SJCRH30 (cell line): ENCODE measurements around the gene ADARB2. TPM values are rescaled to one million over a fixed set of nuclear protein-coding genes. Genes with fewer than 3 reads are reported as not detected.

Source experiments
- DNase-seq, 2 experiments: peaks; one replicate each; pipeline ENCODE4 v3.0.0-alpha.2; 2015 to 2020
- H3K27ac ChIP-seq: fragments of 250-450 bp; sonication (Bioruptor Pico); 2 replicates; pipeline ENCODE4 v1.5.1; 2020; ENCODE audit warnings: mild to moderate bottlenecking, moderate library complexity
- H3K27me3 ChIP-seq: fragments of 250-450 bp; sonication (Bioruptor Pico); 2 replicates; pipeline ENCODE4 v1.5.1; 2020; ENCODE audit warnings: mild to moderate bottlenecking, moderate library complexity
- H3K36me3 ChIP-seq: fragments of 250-450 bp; sonication (Bioruptor Pico); 2 replicates; pipeline ENCODE4 v1.5.1; 2020; ENCODE audit warnings: mild to moderate bottlenecking, moderate library complexity
- H3K4me1 ChIP-seq: fragments of 250-450 bp; sonication (Bioruptor Pico); 2 replicates; pipeline ENCODE4 v1.5.1; 2020; ENCODE audit warnings: mild to moderate bottlenecking, moderate library complexity
- H3K4me3 ChIP-seq: fragments of 250-450 bp; sonication (Bioruptor Pico); 2 replicates; pipeline ENCODE4 v1.5.1; 2020; ENCODE audit warnings: mild to moderate bottlenecking, moderate library complexity
- H3K9me3 ChIP-seq: fragments of 250-450 bp; sonication (Bioruptor Pico); replicated peaks from 2 replicates; pipeline ENCODE4 v1.5.1; 2020; ENCODE audit warnings: mild to moderate bottlenecking, moderate library complexity
- total RNA-seq: library from RNA; depleted of rRNA; stranded (reverse); fragments of >200 nt; shearing (Covaris generic); gene quantifications from 2 replicates; pipeline ENCODE4 v1.2.3, GENCODE V29; 2014

ADARB2 gene
- total RNA-seq, 1 experiment from 2014 or later, result not detected

GRCh38 chr10:1395025-1395480, 342.3 kb downstream of the ADARB2 start:
- H3K27me3 ChIP-seq, result no peaks in the 10 kb centered on the region
- H3K27ac ChIP-seq, result no peak overlapping the region
- no peaks in the 10 kb centered on the region for H3K36me3 ChIP-seq
- no peaks in the 10 kb centered on the region for H3K9me3 ChIP-seq
- no peak overlapping the region for H3K4me3 ChIP-seq
- H3K4me1 ChIP-seq, result no peaks in the 10 kb centered on the region
- DNase-seq, result no peak

- Histone ChIP-seq H3K4me3 (no peak overlapping the region), H3K36me3 (no peaks in the 10 kb centered on the region), H3K4me1 (no peaks in the 10 kb centered on the region), H3K27ac (no peak overlapping the region), H3K9me3 (no peaks in the 10 kb centered on the region), H3K27me3 (no peaks in the 10 kb centered on the region)
- DNase-seq, result no peak
Observed at GRCh38 chr10:1394155-1394912, 343.0 kb downstream of the ADARB2 start.

- no peak for DNase-seq
- Histone ChIP-seq H3K27ac (no peak overlapping the region), H3K36me3 (no peaks in the 10 kb centered on the region), H3K4me1 (no peaks in the 10 kb centered on the region), H3K27me3 (no peaks in the 10 kb centered on the region), H3K9me3 (no peaks in the 10 kb centered on the region), H3K4me3 (no peak overlapping the region)
Observed at GRCh38 chr10:1393481-1393880, 343.8 kb downstream of the ADARB2 start.

GRCh38 chr10:1392127-1392526, 345.2 kb downstream of the ADARB2 start:
- H3K27me3 ChIP-seq, result no peaks in the 10 kb centered on the region
- no peak for DNase-seq
- H3K4me3 ChIP-seq, result no peak overlapping the region

GRCh38 chr10:1390200-1390599, 347.1 kb downstream of the ADARB2 start:
- H3K4me3 ChIP-seq, result no peak overlapping the region
- no peak overlapping the region for H3K27ac ChIP-seq
- DNase-seq, result no peak
- no peaks in the 10 kb centered on the region for H3K9me3 ChIP-seq
- no peaks in the 10 kb centered on the region for H3K4me1 ChIP-seq
- no peaks in the 10 kb centered on the region for H3K36me3 ChIP-seq
- H3K27me3 ChIP-seq, result no peaks in the 10 kb centered on the region

More at GRCh38 chr10:1392127-1392526, 345.2 kb downstream of the ADARB2 start:
- Histone ChIP-seq H3K9me3 (no peaks in the 10 kb centered on the region), H3K27ac (no peak overlapping the region), H3K36me3 (no peaks in the 10 kb centered on the region), H3K4me1 (no peaks in the 10 kb centered on the region)

GRCh38 chr10:1384026-1384425, 353.3 kb downstream of the ADARB2 start:
- no peak overlapping the region for H3K4me3 ChIP-seq
- no peak for DNase-seq
- H3K9me3 ChIP-seq, result no peaks in the 10 kb centered on the region
- no peaks in the 10 kb centered on the region for H3K36me3 ChIP-seq
- H3K4me1 ChIP-seq, result no peaks in the 10 kb centered on the region
- no peaks in the 10 kb centered on the region; the same call in 1 of the 2 replicates for H3K27me3 ChIP-seq
- H3K27ac ChIP-seq, result no peak overlapping the region

GRCh38 chr10:1382711-1383110, 354.6 kb downstream of the ADARB2 start:
- Histone ChIP-seq H3K9me3 (no peaks in the 10 kb centered on the region), H3K27me3 (no peaks in the 10 kb centered on the region; the same call in 1 of the 2 replicates)

GRCh38 chr10:1381339-1381738, 356.0 kb downstream of the ADARB2 start:
- no peak for DNase-seq
- Histone ChIP-seq H3K27ac (no peak overlapping the region), H3K4me1 (no peaks in the 10 kb centered on the region), H3K4me3 (no peak overlapping the region), H3K9me3 (no peaks in the 10 kb centered on the region), H3K27me3 (no peaks in the 10 kb centered on the region; the same call in 1 of the 2 replicates), H3K36me3 (no peaks in the 10 kb centered on the region)

More at GRCh38 chr10:1382711-1383110, 354.6 kb downstream of the ADARB2 start:
- H3K36me3 ChIP-seq, result no peaks in the 10 kb centered on the region
- H3K4me1 ChIP-seq, result no peaks in the 10 kb centered on the region
- no peak overlapping the region for H3K27ac ChIP-seq
- no peak for DNase-seq
- H3K4me3 ChIP-seq, result no peak overlapping the region

- no peak for DNase-seq
- no peak overlapping the region for H3K27ac ChIP-seq
- no peak overlapping the region for H3K4me3 ChIP-seq
- no peaks in the 10 kb centered on the region; the same call in 1 of the 2 replicates for H3K27me3 ChIP-seq
- H3K9me3 ChIP-seq, result no peaks in the 10 kb centered on the region
- no peaks in the 10 kb centered on the region for H3K36me3 ChIP-seq
- H3K4me1 ChIP-seq, result no peaks in the 10 kb centered on the region
Observed at GRCh38 chr10:1380088-1380671, 357.1 kb downstream of the ADARB2 start.

GRCh38 chr10:1379601-1380000, 357.7 kb downstream of the ADARB2 start:
- Histone ChIP-seq H3K4me3 (no peak overlapping the region), H3K9me3 (no peaks in the 10 kb centered on the region), H3K4me1 (no peaks in the 10 kb centered on the region), H3K27ac (no peak overlapping the region), H3K36me3 (no peaks in the 10 kb centered on the region), H3K27me3 (no peaks in the 10 kb centered on the region; the same call in 1 of the 2 replicates)
- no peak for DNase-seq

GRCh38 chr10:1378473-1378872, 358.9 kb downstream of the ADARB2 start:
- H3K4me3 ChIP-seq, result no peak overlapping the region
- H3K27me3 ChIP-seq, result no peaks in the 10 kb centered on the region; the same call in 1 of the 2 replicates
- H3K27ac ChIP-seq, result no peak overlapping the region
- H3K36me3 ChIP-seq, result no peaks in the 10 kb centered on the region
- H3K9me3 ChIP-seq, result no peaks in the 10 kb centered on the region
- H3K4me1 ChIP-seq, result no peaks in the 10 kb centered on the region
- DNase-seq, result no peak

GRCh38 chr10:1377740-1378397, 359.5 kb downstream of the ADARB2 start:
- DNase-seq, result no peak
- no peaks in the 10 kb centered on the region for H3K9me3 ChIP-seq

GRCh38 chr10:1377231-1377630, 360.1 kb downstream of the ADARB2 start:
- no peaks in the 10 kb centered on the region for H3K9me3 ChIP-seq
- H3K27me3 ChIP-seq, result no peaks in the 10 kb centered on the region; the same call in 1 of the 2 replicates
- no peak overlapping the region for H3K4me3 ChIP-seq
- DNase-seq, result no peak
- no peaks in the 10 kb centered on the region for H3K36me3 ChIP-seq
- no peaks in the 10 kb centered on the region for H3K4me1 ChIP-seq
- no peak overlapping the region for H3K27ac ChIP-seq

More at GRCh38 chr10:1377740-1378397, 359.5 kb downstream of the ADARB2 start:
- H3K27me3 ChIP-seq, result no peaks in the 10 kb centered on the region; the same call in 1 of the 2 replicates
- H3K27ac ChIP-seq, result no peak overlapping the region
- H3K36me3 ChIP-seq, result no peaks in the 10 kb centered on the region
- H3K4me1 ChIP-seq, result no peaks in the 10 kb centered on the region
- H3K4me3 ChIP-seq, result no peak overlapping the region

GRCh38 chr10:1376384-1376945, 360.9 kb downstream of the ADARB2 start:
- Histone ChIP-seq H3K36me3 (no peaks in the 10 kb centered on the region), H3K9me3 (no peaks in the 10 kb centered on the region), H3K4me1 (no peaks in the 10 kb centered on the region), H3K27ac (no peak overlapping the region), H3K4me3 (no peak overlapping the region), H3K27me3 (no peaks in the 10 kb centered on the region; the same call in 1 of the 2 replicates)
- no peak for DNase-seq
